HG02938 (cell line): ENCODE results near the gene ZNF37A.
"Not testable (repeated sequence)": the region's sequence is repeated elsewhere in the genome, so short reads cannot be mapped to it uniquely, and the experiment has no call there.

ENCODE experiments used
- ATAC-seq: cut with Tn5 transposase; IDR thresholded peaks from one replicate; pipeline ENCODE4 v1.9.1; 2021; ENCODE audit warnings: mild to moderate bottlenecking, moderate library complexity; ENCODE audit not compliant: unreplicated experiment

The ZNF37A gene

GRCh38 chr10:38094158-38094926 is at the start of gene ZNF37A:
Gene ZNF37A, plus strand, starts transcription at chr10:38094337. Its CDS starts 2,281 bp downstream, at chr10:38096618.
- ATAC-seq = peak; percentile 94

GRCh38 chr10:38045129-38045528 is 49.0 kb upstream of the ZNF37A start:
- no peak for ATAC-seq

GRCh38 chr10:38047666-38048065 is 46.5 kb upstream of the ZNF37A start:
- no peak for ATAC-seq

- no peak for ATAC-seq
These were observed 43.9 kb upstream of the ZNF37A start for GRCh38 chr10:38050212-38050611.

GRCh38 chr10:38054361-38054797 is 39.8 kb upstream of the ZNF37A start:
- ATAC-seq = no peak

GRCh38 chr10:38055274-38055894 is 38.8 kb upstream of the ZNF37A start:
- not testable (repeated sequence) for ATAC-seq

GRCh38 chr10:38069663-38070062 is 24.5 kb upstream of the ZNF37A start:
- ATAC-seq = not testable (repeated sequence)

- ATAC-seq = no peak
These were observed 23.6 kb upstream of the ZNF37A start for GRCh38 chr10:38070501-38070900.

- ATAC-seq = no peak
These were observed 21.6 kb upstream of the ZNF37A start for GRCh38 chr10:38072552-38072951.

GRCh38 chr10:38076687-38077086 is 17.4 kb upstream of the ZNF37A start:
- no peak for ATAC-seq

- ATAC-seq = not testable (repeated sequence)
These were observed 819 bp upstream of the ZNF37A start for GRCh38 chr10:38093318-38093717.

- peak; percentile 9 for ATAC-seq
These were observed 350 bp upstream of the ZNF37A start for GRCh38 chr10:38093816-38094157.

- no peak for ATAC-seq
These were observed 914 bp downstream of the ZNF37A start for GRCh38 chr10:38094927-38095574.

GRCh38 chr10:38102880-38103279 is 8.7 kb downstream of the ZNF37A start:
- no peak for ATAC-seq

- no peak for ATAC-seq
These were observed 9.6 kb downstream of the ZNF37A start for GRCh38 chr10:38103756-38104155.

- no peak for ATAC-seq
These were observed 18.0 kb downstream of the ZNF37A start for GRCh38 chr10:38112159-38112558.

- ATAC-seq = no peak
These were observed 24.1 kb downstream of the ZNF37A start for GRCh38 chr10:38118072-38118807.

GRCh38 chr10:38119038-38119437 is 24.9 kb downstream of the ZNF37A start:
- ATAC-seq = no peak

- no peak for ATAC-seq
These were observed 33.7 kb downstream of the ZNF37A start for GRCh38 chr10:38127812-38128211.

- ATAC-seq = no peak
These were observed 49.5 kb downstream of the ZNF37A start for GRCh38 chr10:38143587-38143986.
